HK-2 (cell line): ENCODE measurements around the gene RMI2.
A peak's percentile ranks its signal among the peaks of the same experiment; 100 is the strongest.
"Not testable (repeated sequence)": the region's sequence is repeated elsewhere in the genome, so short reads cannot be mapped to it uniquely, and the experiment has no call there.

Experiments used
- DNase-seq: peaks from one replicate; pipeline ENCODE4 v3.0.0-alpha.2; 2018; ENCODE audit not compliant: unreplicated experiment

The RMI2 gene

GRCh38 chr16:11345040-11345862, at the start of gene RMI2:
TSS of gene RMI2 (plus strand) at chr16:11345459. CDS start at chr16:11345472, 13 bp downstream.
- peak; percentile 91 for DNase-seq

GRCh38 chr16:11295672-11296071, 49.6 kb upstream of the RMI2 start:
- DNase-seq, result no peak

GRCh38 chr16:11296351-11296705, 48.9 kb upstream of the RMI2 start:
- DNase-seq, result no peak

- DNase-seq, result no peak
These were observed 48.4 kb upstream of the RMI2 start for GRCh38 chr16:11296706-11297491.

GRCh38 chr16:11297492-11298142, 47.6 kb upstream of the RMI2 start:
- DNase-seq, result peak; percentile 41

GRCh38 chr16:11298143-11298900, 46.9 kb upstream of the RMI2 start:
- no peak for DNase-seq

GRCh38 chr16:11298950-11299547, 46.2 kb upstream of the RMI2 start:
- DNase-seq, result not testable (repeated sequence)

GRCh38 chr16:11299865-11300559, 45.2 kb upstream of the RMI2 start:
- DNase-seq, result no peak

GRCh38 chr16:11300560-11300892, 44.7 kb upstream of the RMI2 start:
- DNase-seq, result no peak

- DNase-seq, result no peak
These were observed 43.4 kb upstream of the RMI2 start for GRCh38 chr16:11301645-11302501.

GRCh38 chr16:11302977-11303376, 42.3 kb upstream of the RMI2 start:
- no peak for DNase-seq

GRCh38 chr16:11303405-11304138, 41.7 kb upstream of the RMI2 start:
- no peak for DNase-seq

- DNase-seq, result no peak
These were observed 38.9 kb upstream of the RMI2 start for GRCh38 chr16:11306381-11306780.

- no peak for DNase-seq
These were observed 38.1 kb upstream of the RMI2 start for GRCh38 chr16:11306997-11307638.

GRCh38 chr16:11307639-11308492, 37.4 kb upstream of the RMI2 start:
- no peak for DNase-seq

GRCh38 chr16:11308493-11309283, 36.6 kb upstream of the RMI2 start:
- no peak for DNase-seq
